Liver (tissue), 9 donors: ENCODE results near the gene EHBP1. TPM values are rescaled to one million over a fixed set of nuclear protein-coding genes. Genes with fewer than 3 reads are reported as not detected.

ENCODE experiments used
- DNase-seq: peaks from one replicate; pipeline ENCODE4 v3.0.0-alpha.2; 2017; ENCODE audit warnings: low spot score
- H3K27ac ChIP-seq, 2 donors: one replicate each; pipeline ENCODE4 v1.7.0; 2013; ENCODE audit warnings: inconsistent platforms in 2 of 2, low read length in 2 of 2, control low read depth in 1 of 2, low read depth in 1 of 2, mild to moderate bottlenecking in 1 of 2
- H3K27me3 ChIP-seq, 4 donors: one replicate each; pipeline versions ENCODE4 v1.6.1 to v1.7.0; 2013; ENCODE audit warnings: low read length in 3 of 4, inconsistent platforms in 1 of 4, mild to moderate bottlenecking in 1 of 4, moderate library complexity in 1 of 4; ENCODE audit not compliant: control insufficient read depth in 4 of 4, insufficient read depth in 4 of 4
- H3K36me3 ChIP-seq, 4 donors: one replicate each; pipeline versions ENCODE4 v1.6.1 to v1.7.0; 2013; ENCODE audit warnings: low read length in 3 of 4, mild to moderate bottlenecking in 3 of 4, low read depth in 1 of 4, moderate library complexity in 1 of 4; ENCODE audit not compliant: control insufficient read depth in 4 of 4, insufficient read depth in 3 of 4
- H3K4me1 ChIP-seq, 4 donors: one replicate each; pipeline versions ENCODE4 v1.6.1 to v1.7.0; 2013; ENCODE audit warnings: low read length in 3 of 4, mild to moderate bottlenecking in 3 of 4, moderate library complexity in 1 of 4; ENCODE audit not compliant: control insufficient read depth in 4 of 4, insufficient read depth in 4 of 4
- H3K4me3 ChIP-seq, 3 donors: one replicate each; pipeline versions ENCODE4 v1.6.1 to v1.7.0; 2013; ENCODE audit warnings: low read length in 3 of 3, control low read depth in 1 of 3, low read depth in 1 of 3, mild to moderate bottlenecking in 1 of 3
- H3K9ac ChIP-seq, 2 donors: one replicate each; pipeline ENCODE4 v1.7.0; 2013; ENCODE audit warnings: low read length in 2 of 2, mild to moderate bottlenecking in 2 of 2, moderate library complexity in 2 of 2, control low read depth in 1 of 2, low read depth in 1 of 2
- H3K9me3 ChIP-seq, 4 donors: one replicate each; pipeline versions ENCODE4 v1.6.1 to v1.7.0; 2013; ENCODE audit warnings: low read length in 3 of 4; ENCODE audit not compliant: control insufficient read depth in 4 of 4
- CTCF ChIP-seq: fragments of 150-350 bp; IDR thresholded peaks from 2 replicates; pipeline ENCODE4 v1.5.1; 2017; ENCODE audit warnings: improper control_type of control experiment, low read depth, low read length; ENCODE audit not compliant: missing input control
- EGR1 ChIP-seq, 2 donors: IDR thresholded peaks; 2 replicates each; pipeline ENCODE4 v1.6.1; 2016 to 2018; ENCODE audit warnings: antibody characterized with exemption in 2 of 2, low read depth in 2 of 2
- FOXA1 ChIP-seq: IDR thresholded peaks from 2 replicates; pipeline ENCODE4 v1.6.1; 2016; ENCODE audit warnings: antibody characterized with exemption
- GABPA ChIP-seq, 2 donors: IDR thresholded peaks in 1 of 2; conservative IDR thresholded peaks in 1 of 2; 2 replicates each; pipeline ENCODE4 v1.6.1; 2016; ENCODE audit warnings: antibody characterized with exemption in 2 of 2, mild to moderate bottlenecking in 1 of 2, moderate library complexity in 1 of 2
- HNF4A ChIP-seq, 2 donors: conservative IDR thresholded peaks; 2 replicates each; pipeline ENCODE4 v1.6.1; 2016; ENCODE audit warnings: antibody characterized with exemption in 2 of 2, mild to moderate bottlenecking in 2 of 2
- HNF4G ChIP-seq: IDR thresholded peaks from 2 replicates; pipeline ENCODE4 v1.6.1; 2016; ENCODE audit warnings: antibody characterized with exemption
- JUND ChIP-seq, 2 donors: IDR thresholded peaks; 2 replicates each; pipeline ENCODE4 v1.6.1; 2016; ENCODE audit warnings: antibody characterized with exemption in 2 of 2
- NR2F2 ChIP-seq: IDR thresholded peaks from 2 replicates; pipeline ENCODE4 v1.6.1; 2016; ENCODE audit warnings: antibody characterized with exemption
- RAD21 ChIP-seq, 2 donors: IDR thresholded peaks; 2 replicates each; pipeline ENCODE4 v1.6.1; 2016; ENCODE audit warnings: antibody characterized with exemption in 2 of 2, mild to moderate bottlenecking in 2 of 2
- RXRA ChIP-seq, 2 donors: IDR thresholded peaks; 2 replicates each; pipeline ENCODE4 v1.6.1; 2017 to 2018; ENCODE audit warnings: antibody characterized with exemption in 2 of 2, mild to moderate bottlenecking in 1 of 2
- SP1 ChIP-seq: IDR thresholded peaks from 2 replicates; pipeline ENCODE4 v1.6.1; 2018; ENCODE audit warnings: antibody characterized with exemption, mild to moderate bottlenecking
- TAF1 ChIP-seq: conservative IDR thresholded peaks from 2 replicates; pipeline ENCODE4 v1.6.1; 2016; ENCODE audit warnings: antibody characterized with exemption, mild to moderate bottlenecking
- WGBS: extraction: QIAGEN DNeasy Blood & Tissue Kit; methylation state at CpG from one replicate; pipeline ENCODE4 v1.1.7; 2013; 5-methylcytosine and 5-hydroxymethylcytosine counted together
- polyA plus RNA-seq, 2 donors: library from polyadenylated mRNA; stranded (reverse) in 1 of 2; unstranded in 1 of 2; fragments of 200-250 nt in 1 of 2; fragments of >200 nt in 1 of 2; fragmentation: Nextera tagmentation in 1 of 2; extraction: Ambion mirVana in 1 of 2; gene quantifications; one replicate each; pipeline versions ENCODE4 v1.2.1 to v1.2.3, GENCODE V29; 2013 to 2015
- total RNA-seq, 2 donors: library from RNA; depleted of rRNA; stranded (reverse); fragments of >200 nt; gene quantifications; one replicate each; pipeline ENCODE4 v1.2.3, GENCODE V29; 2014
- TF ChIP-seq, protein P1 (sequence below): IDR thresholded peaks from 2 replicates; pipeline ENCODE4 v1.6.1; 2016; ENCODE audit warnings: antibody characterized with exemption
- TF ChIP-seq, protein P2 (sequence below): IDR thresholded peaks from 2 replicates; pipeline ENCODE4 v1.6.1; 2016; ENCODE audit warnings: antibody characterized with exemption
- TF ChIP-seq, protein P3 (sequence below): IDR thresholded peaks from 2 replicates; pipeline ENCODE4 v1.6.1; 2016; ENCODE audit warnings: antibody characterized with exemption, mild to moderate bottlenecking
- donor health status: healthy.
- donor health status: healthy.
- donor health status: healthy.
- donor health status: healthy.
- donor health status: healthy.

Gene EHBP1
- total and polyA plus RNA-seq, 4 donors, result 16.6 to 85.8 (median 24.4) TPM

- 17% methylated on average over 2 of the region's 2 CpGs for WGBS
- peak overlapping the region; percentile 57 to 68 (median 62) for H3K4me3 ChIP-seq
- H3K4me1 ChIP-seq, result peaks cover 4 to 49% (median 30%) of the 10 kb centered on the region in 4 donors
- DNase-seq, result no peak
- H3K9me3 ChIP-seq, result no peaks in the 10 kb centered on the region
- peak overlapping the region; percentile 52 to 83 for H3K9ac ChIP-seq
- peaks cover 0 to 5% (median under 1%) of the 10 kb centered on the region in 4 donors for H3K36me3 ChIP-seq
- H3K27me3 ChIP-seq, result no peaks in the 10 kb centered on the region
- H3K27ac ChIP-seq, result peak overlapping the region; percentile 81 to 82
- TF ChIP-seq RXRA (IDR thresholded peaks at IDR 0.05) (no peak), GABPA (IDR thresholded peaks at IDR 0.05 in 1 of 2, conservative IDR thresholded peaks at IDR 0.05 in 1 of 2) (no peak), SP1 (no peak), HNF4A (conservative IDR thresholded peaks at IDR 0.05) (no peak), FOXA1 (no peak), EGR1 (IDR thresholded peaks at IDR 0.05; ENCODE audit: low read depth in 2 of 2) (no peak), JUND (IDR thresholded peaks at IDR 0.05) (no peak), CTCF (no peak)
- TF ChIP-seq, protein P1, sequence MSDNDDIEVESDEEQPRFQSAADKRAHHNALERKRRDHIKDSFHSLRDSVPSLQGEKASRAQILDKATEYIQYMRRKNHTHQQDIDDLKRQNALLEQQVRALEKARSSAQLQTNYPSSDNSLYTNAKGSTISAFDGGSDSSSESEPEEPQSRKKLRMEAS, result no peak
- TF ChIP-seq, protein P2, sequence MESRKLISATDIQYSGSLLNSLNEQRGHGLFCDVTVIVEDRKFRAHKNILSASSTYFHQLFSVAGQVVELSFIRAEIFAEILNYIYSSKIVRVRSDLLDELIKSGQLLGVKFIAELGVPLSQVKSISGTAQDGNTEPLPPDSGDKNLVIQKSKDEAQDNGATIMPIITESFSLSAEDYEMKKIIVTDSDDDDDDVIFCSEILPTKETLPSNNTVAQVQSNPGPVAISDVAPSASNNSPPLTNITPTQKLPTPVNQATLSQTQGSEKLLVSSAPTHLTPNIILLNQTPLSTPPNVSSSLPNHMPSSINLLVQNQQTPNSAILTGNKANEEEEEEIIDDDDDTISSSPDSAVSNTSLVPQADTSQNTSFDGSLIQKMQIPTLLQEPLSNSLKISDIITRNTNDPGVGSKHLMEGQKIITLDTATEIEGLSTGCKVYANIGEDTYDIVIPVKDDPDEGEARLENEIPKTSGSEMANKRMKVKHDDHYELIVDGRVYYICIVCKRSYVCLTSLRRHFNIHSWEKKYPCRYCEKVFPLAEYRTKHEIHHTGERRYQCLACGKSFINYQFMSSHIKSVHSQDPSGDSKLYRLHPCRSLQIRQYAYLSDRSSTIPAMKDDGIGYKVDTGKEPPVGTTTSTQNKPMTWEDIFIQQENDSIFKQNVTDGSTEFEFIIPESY, result no peak
Observed at GRCh38 chr2:62704654-62705006, 883 bp upstream of the EHBP1 start.

DNA sequence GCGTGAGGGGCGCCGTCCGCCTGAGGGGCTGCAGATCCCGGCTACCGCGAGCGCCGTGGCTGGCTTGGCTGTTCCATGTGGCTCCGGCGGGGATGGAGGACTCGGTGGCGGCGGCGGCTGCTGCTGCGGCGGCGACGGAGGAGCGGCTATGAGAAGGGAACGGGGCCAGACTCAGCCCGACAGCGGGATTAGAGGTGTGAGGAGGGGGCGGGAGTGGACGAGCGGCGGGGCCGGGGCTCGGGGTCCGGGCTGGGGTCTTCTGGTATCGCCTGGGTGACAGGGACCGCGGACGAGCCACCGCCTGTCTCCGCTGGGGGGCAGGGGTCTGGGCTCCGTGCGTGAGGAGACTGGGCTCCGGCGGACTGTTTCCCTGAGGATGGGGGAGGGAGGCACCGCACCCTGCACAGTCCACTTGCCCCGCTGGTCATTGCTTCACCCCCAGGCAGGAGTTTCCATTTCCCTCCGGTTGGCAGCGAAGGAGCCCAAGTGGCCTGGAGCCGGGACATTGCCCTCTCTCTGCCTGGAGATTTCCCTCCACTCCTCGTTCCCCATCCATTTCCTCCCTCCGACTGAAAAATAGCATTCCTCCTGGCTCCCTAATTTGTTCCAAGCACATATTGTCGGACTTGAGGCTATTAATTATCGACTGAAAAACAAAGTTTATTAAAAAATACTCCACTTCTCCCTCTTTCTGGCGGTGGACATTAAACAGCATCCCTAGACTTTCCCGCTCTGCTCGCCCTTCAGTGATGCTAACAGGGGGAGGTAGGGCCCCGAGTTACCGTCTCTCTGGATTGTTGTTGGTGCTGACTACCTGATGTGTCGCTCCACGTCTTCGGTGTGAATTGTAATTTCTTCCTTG lies 577 bp downstream of the EHBP1 start:
- Histone ChIP-seq H3K4me1 (peaks cover 4 to 56% (median 37%) of the 10 kb centered on the region in 4 donors), H3K27ac (peak overlapping the region; percentile 62 to 93), H3K4me3 (peak overlapping the region; percentile 86 to 89 (median 87)), H3K9me3 (no peaks in the 10 kb centered on the region), H3K9ac (peak overlapping the region in 1 of 2 donors; percentile 77), H3K36me3 (peaks cover 0 to 5% (median 1%) of the 10 kb centered on the region in 4 donors), H3K27me3 (no peaks in the 10 kb centered on the region)
- TF ChIP-seq, protein P1, result no peak
- TF ChIP-seq CTCF (peak; percentile 34), HNF4G (no peak), NR2F2 (no peak), JUND (IDR thresholded peaks at IDR 0.05) (no peak), GABPA (IDR thresholded peaks at IDR 0.05 in 1 of 2, conservative IDR thresholded peaks at IDR 0.05 in 1 of 2) (no peak), RAD21 (IDR thresholded peaks at IDR 0.05) (peak; percentile 25 to 69), SP1 (peak; percentile 45), HNF4A (conservative IDR thresholded peaks at IDR 0.05) (peak; percentile 45 to 60), RXRA (IDR thresholded peaks at IDR 0.05) (peak; percentile 79 to 87), EGR1 (IDR thresholded peaks at IDR 0.05; ENCODE audit: low read depth in 2 of 2) (no peak), TAF1 (peak; percentile 44)
- TF ChIP-seq, protein P3, sequence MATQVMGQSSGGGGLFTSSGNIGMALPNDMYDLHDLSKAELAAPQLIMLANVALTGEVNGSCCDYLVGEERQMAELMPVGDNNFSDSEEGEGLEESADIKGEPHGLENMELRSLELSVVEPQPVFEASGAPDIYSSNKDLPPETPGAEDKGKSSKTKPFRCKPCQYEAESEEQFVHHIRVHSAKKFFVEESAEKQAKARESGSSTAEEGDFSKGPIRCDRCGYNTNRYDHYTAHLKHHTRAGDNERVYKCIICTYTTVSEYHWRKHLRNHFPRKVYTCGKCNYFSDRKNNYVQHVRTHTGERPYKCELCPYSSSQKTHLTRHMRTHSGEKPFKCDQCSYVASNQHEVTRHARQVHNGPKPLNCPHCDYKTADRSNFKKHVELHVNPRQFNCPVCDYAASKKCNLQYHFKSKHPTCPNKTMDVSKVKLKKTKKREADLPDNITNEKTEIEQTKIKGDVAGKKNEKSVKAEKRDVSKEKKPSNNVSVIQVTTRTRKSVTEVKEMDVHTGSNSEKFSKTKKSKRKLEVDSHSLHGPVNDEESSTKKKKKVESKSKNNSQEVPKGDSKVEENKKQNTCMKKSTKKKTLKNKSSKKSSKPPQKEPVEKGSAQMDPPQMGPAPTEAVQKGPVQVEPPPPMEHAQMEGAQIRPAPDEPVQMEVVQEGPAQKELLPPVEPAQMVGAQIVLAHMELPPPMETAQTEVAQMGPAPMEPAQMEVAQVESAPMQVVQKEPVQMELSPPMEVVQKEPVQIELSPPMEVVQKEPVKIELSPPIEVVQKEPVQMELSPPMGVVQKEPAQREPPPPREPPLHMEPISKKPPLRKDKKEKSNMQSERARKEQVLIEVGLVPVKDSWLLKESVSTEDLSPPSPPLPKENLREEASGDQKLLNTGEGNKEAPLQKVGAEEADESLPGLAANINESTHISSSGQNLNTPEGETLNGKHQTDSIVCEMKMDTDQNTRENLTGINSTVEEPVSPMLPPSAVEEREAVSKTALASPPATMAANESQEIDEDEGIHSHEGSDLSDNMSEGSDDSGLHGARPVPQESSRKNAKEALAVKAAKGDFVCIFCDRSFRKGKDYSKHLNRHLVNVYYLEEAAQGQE, result no peak
- DNase-seq, result peak; percentile 68
- WGBS, result 1% methylated on average over 57 of the region's 57 CpGs
